H1 (cell line): ENCODE data around the gene DPP8. TPM values are rescaled to one million over a fixed set of nuclear protein-coding genes. Genes with fewer than 3 reads are reported as not detected.

Experiments
- CHD7 ChIP-seq: fragments of 300-600 bp; sonication (generic); IDR thresholded peaks from 2 replicates; pipeline ENCODE4 v1.7.1; 2012; ENCODE audit warnings: low read length, moderate library complexity, mild to moderate bottlenecking, inconsistent platforms; ENCODE audit not compliant: insufficient replicate concordance
- CREB1 ChIP-seq: IDR thresholded peaks from 2 replicates; pipeline ENCODE4 v1.6.1; 2012; ENCODE audit warnings: inconsistent platforms
- polyA plus RNA-seq, 7 experiments: library from polyadenylated mRNA; depleted of rRNA in 3 of 7; stranded (reverse) in 5 of 7; unstranded in 2 of 7; fragments of >200 nt in 5 of 7; fragments of 200-250 nt in 2 of 7; gene quantifications; 1 replicate in 5 of 7; 2 replicates in 1 of 7; 4 replicates in 1 of 7; pipeline versions ENCODE4 v1.2.1 to v1.2.3, GENCODE V29; 2011 to 2013; ENCODE audit warnings: missing spikeins in 2 of 7, mixed read lengths in 2 of 7
- total RNA-seq: library from RNA; stranded (reverse); fragmentation: NEBNext Ultra II Directional; extraction: Animal tissue kit (Norgen Biotek cat#: 25700); gene quantifications from 2 replicates; pipeline ENCODE4 v1.2.1, GENCODE V29; 2021

Gene DPP8
- total and polyA plus RNA-seq, 2 of the 8 experiments (the other 6 are each of a cell fraction or from before 2014, with no cell fraction given) = 9.9 to 26.0 TPM

GRCh38 chr15:65533057-65533756, 15.7 kb upstream of the DPP8 start (continued):
- TF ChIP-seq CHD7 (no peak), CREB1 (no peak)
